ENCODE measurements around the gene TP53I3.
A peak's percentile ranks its signal among the peaks of the same experiment; 100 is the strongest.
"Not testable (repeated sequence)": the region's sequence is repeated elsewhere in the genome, so short reads cannot be mapped to it uniquely, and the experiment has no call there.

The TP53I3 gene

GRCh38 chr2:24102677-24103076, 18.0 kb upstream of the TP53I3 start:
- DNase-seq = no peak

- no peak for DNase-seq
Measured at GRCh38 chr2:24101992-24102391, 17.4 kb upstream of the TP53I3 start.

- DNase-seq = not testable (repeated sequence)
Measured at GRCh38 chr2:24100732-24101131, 16.1 kb upstream of the TP53I3 start.

GRCh38 chr2:24095171-24095677, 10.6 kb upstream of the TP53I3 start:
- DNase-seq = not testable (repeated sequence)

- not testable (repeated sequence) for DNase-seq
Measured at GRCh38 chr2:24093270-24093669, 8.6 kb upstream of the TP53I3 start.

GRCh38 chr2:24088821-24089359, 4.3 kb upstream of the TP53I3 start:
- DNase-seq = no peak

GRCh38 chr2:24087032-24087431, 2.4 kb upstream of the TP53I3 start:
- no peak for DNase-seq

- DNase-seq = no peak
Measured at GRCh38 chr2:24086241-24086640, 1.6 kb upstream of the TP53I3 start.

GRCh38 chr2:24085200-24085489, 511 bp upstream of the TP53I3 start:
- no peak for DNase-seq

GRCh38 chr2:24083567-24084385, 858 bp downstream of the TP53I3 start:
- DNase-seq = peak; percentile 96

GRCh38 chr2:24082787-24083566, 1.7 kb downstream of the TP53I3 start:
- no peak for DNase-seq

- DNase-seq = no peak
Measured at GRCh38 chr2:24080701-24081100, 3.9 kb downstream of the TP53I3 start.

- no peak for DNase-seq
Measured at GRCh38 chr2:24077879-24078278, 6.8 kb downstream of the TP53I3 start.

- DNase-seq = no peak
Measured at GRCh38 chr2:24077535-24077877, 7.1 kb downstream of the TP53I3 start.

GRCh38 chr2:24076849-24077534, 7.6 kb downstream of the TP53I3 start:
- peak; percentile 72 for DNase-seq

- DNase-seq = peak; percentile 87
Measured at GRCh38 chr2:24075915-24076848, 8.5 kb downstream of the TP53I3 start, which contains the start of gene SF3B6. Gene SF3B6 (minus strand): TSS chr2:24076326. CDS start chr2:24076229, 97 bp downstream.

- DNase-seq = no peak
Measured at GRCh38 chr2:24075259-24075658, 9.4 kb downstream of the TP53I3 start.

- DNase-seq = no peak
Measured at GRCh38 chr2:24073816-24074215, 10.8 kb downstream of the TP53I3 start.

- DNase-seq = no peak
Measured at GRCh38 chr2:24072259-24072658, 12.4 kb downstream of the TP53I3 start.

GRCh38 chr2:24065341-24065740, 19.3 kb downstream of the TP53I3 start:
- DNase-seq = no peak

GRCh38 chr2:24058564-24059271, 25.9 kb downstream of the TP53I3 start:
- DNase-seq = no peak

Measured in right kidney (tissue), 1 donor.